Progenitor cell of endocrine pancreas (in vitro differentiated cells): ENCODE data around the gene CASK. TPM values are rescaled to one million over a fixed set of nuclear protein-coding genes. Genes with fewer than 3 reads are reported as not detected.

ENCODE experiments used
- DNase-seq: peaks from one replicate; pipeline ENCODE4 v3.0.0; 2021; ENCODE audit warnings: low spot score; ENCODE audit not compliant: unreplicated experiment
- H3K27ac Mint-ChIP-seq: 2 replicates; pipeline ENCODE4 v1.8.0; 2021; ENCODE audit warnings: mild to moderate bottlenecking, moderate library complexity, mixed read lengths
- H3K27me3 Mint-ChIP-seq: 2 replicates; pipeline ENCODE4 v1.8.0; 2021; ENCODE audit warnings: mixed read lengths
- H3K36me3 Mint-ChIP-seq: 2 replicates; pipeline ENCODE4 v1.8.0; 2022; ENCODE audit warnings: mixed read lengths; ENCODE audit not compliant: insufficient read depth
- H3K4me1 Mint-ChIP-seq: 2 replicates; pipeline ENCODE4 v1.8.0; 2021; ENCODE audit warnings: low read depth, mixed read lengths
- H3K4me3 Mint-ChIP-seq: 2 replicates; pipeline ENCODE4 v1.8.0; 2021; ENCODE audit warnings: low read depth, mild to moderate bottlenecking, moderate library complexity, mixed read lengths
- H3K9me3 Mint-ChIP-seq: 2 replicates; pipeline ENCODE4 v1.8.0; 2021; ENCODE audit warnings: low read depth, mixed read lengths
- total RNA-seq: library from RNA; stranded (reverse); gene quantifications from 2 replicates; pipeline ENCODE4 v1.2.1, GENCODE V29; 2021
- TF ChIP-seq, protein P1 (sequence below): fragments of 200-600 bp; sonication (generic); IDR thresholded peaks from one replicate; pipeline ENCODE4 v1.5.0; 2021; ENCODE audit warnings: antibody characterized with exemption, mild to moderate bottlenecking; ENCODE audit not compliant: unreplicated experiment

Gene CASK
- total RNA-seq, 1 donor from 2014 or later = 68.3 TPM

DNA sequence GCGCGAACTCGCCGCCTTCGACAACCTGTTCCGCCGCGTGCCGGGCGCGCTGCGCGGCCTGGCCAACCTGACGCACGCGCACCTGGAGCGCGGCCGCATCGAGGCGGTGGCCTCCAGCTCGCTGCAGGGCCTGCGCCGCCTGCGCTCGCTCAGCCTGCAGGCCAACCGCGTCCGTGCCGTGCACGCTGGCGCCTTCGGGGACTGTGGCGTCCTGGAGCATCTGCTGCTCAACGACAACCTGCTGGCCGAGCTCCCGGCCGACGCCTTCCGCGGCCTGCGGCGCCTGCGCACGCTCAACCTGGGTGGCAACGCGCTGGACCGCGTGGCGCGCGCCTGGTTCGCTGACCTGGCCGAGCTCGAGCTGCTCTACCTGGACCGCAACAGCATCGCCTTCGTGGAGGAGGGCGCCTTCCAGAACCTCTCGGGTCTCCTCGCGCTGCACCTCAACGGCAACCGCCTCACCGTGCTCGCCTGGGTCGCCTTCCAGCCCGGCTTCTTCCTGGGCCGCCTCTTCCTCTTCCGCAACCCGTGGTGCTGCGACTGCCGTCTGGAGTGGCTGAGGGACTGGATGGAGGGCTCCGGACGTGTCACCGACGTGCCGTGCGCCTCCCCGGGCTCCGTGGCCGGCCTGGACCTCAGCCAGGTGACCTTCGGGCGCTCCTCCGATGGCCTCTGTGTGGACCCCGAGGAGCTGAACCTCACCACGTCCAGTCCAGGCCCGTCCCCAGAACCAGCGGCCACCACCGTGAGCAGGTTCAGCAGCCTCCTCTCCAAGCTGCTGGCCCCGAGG, 449.2 kb downstream of the CASK start:
- Mint-ChIP-seq H3K4me3 (no peak overlapping the region), H3K36me3 (peaks cover 2% of the 10 kb centered on the region), H3K27ac (no peak overlapping the region), H3K27me3 (no peaks in the 10 kb centered on the region), H3K9me3 (no peaks in the 10 kb centered on the region), H3K4me1 (peaks cover 13% of the 10 kb centered on the region)
- DNase-seq = no peak
- TF ChIP-seq, protein P1, sequence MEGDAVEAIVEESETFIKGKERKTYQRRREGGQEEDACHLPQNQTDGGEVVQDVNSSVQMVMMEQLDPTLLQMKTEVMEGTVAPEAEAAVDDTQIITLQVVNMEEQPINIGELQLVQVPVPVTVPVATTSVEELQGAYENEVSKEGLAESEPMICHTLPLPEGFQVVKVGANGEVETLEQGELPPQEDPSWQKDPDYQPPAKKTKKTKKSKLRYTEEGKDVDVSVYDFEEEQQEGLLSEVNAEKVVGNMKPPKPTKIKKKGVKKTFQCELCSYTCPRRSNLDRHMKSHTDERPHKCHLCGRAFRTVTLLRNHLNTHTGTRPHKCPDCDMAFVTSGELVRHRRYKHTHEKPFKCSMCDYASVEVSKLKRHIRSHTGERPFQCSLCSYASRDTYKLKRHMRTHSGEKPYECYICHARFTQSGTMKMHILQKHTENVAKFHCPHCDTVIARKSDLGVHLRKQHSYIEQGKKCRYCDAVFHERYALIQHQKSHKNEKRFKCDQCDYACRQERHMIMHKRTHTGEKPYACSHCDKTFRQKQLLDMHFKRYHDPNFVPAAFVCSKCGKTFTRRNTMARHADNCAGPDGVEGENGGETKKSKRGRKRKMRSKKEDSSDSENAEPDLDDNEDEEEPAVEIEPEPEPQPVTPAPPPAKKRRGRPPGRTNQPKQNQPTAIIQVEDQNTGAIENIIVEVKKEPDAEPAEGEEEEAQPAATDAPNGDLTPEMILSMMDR = no peak

DNA sequence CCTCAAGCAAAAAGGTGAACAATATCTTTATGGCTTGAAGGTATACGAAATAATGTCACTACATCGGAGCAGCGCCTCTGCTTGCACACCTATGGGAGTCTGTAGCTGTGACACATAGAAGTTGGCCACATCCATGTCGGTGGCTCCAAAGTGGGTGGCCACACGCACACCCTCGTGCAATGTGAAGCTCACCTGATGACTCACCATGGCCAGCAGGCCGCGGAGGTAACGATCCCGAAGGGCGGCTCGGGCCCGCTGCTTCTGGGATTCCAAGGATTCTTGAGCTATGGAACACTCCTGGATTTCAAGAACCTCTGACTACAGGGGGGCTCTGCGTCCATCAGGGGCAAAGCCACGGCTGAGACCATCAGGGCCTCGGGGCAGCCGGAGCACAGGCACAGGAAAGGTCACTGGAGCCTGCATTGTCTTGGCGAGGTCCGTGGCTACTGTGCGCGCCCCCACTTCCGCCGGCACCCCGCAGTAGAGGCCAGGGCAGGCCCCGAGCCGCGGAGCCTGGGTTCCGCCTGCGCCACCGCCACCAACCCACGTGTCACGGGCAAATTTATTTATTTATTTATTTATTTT, 451.0 kb downstream of the CASK start:
- Mint-ChIP-seq H3K27ac (no peak overlapping the region), H3K27me3 (no peaks in the 10 kb centered on the region), H3K4me3 (no peak overlapping the region), H3K9me3 (no peaks in the 10 kb centered on the region), H3K36me3 (peaks cover 2% of the 10 kb centered on the region), H3K4me1 (peaks cover 12% of the 10 kb centered on the region)
- TF ChIP-seq, protein P1 = no peak
- DNase-seq = no peak

DNA sequence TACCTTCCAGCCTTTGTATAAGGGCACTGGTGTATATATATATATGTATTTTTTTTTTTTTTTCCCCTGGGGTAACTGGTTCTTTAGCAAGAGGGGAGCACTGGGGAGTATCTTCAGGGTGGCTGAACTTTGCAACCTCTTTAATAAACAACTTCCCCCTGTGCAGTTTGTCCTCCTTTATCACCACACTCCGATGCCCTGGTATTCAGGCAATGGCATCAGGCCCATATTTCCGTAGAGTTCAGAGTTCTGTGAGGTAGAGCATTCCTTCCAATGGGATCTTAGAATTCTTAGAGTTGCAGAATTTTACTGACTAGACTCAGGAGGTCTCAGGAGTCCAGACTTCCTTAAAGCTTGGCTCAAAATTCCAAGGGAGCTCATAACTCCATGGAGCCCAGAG, 451.6 kb downstream of the CASK start:
- Mint-ChIP-seq H3K27me3 (no peaks in the 10 kb centered on the region), H3K36me3 (peaks cover 2% of the 10 kb centered on the region), H3K9me3 (no peaks in the 10 kb centered on the region), H3K4me3 (no peak overlapping the region), H3K27ac (no peak overlapping the region), H3K4me1 (peaks cover 12% of the 10 kb centered on the region)
- TF ChIP-seq, protein P1 = no peak
- no peak for DNase-seq

DNA sequence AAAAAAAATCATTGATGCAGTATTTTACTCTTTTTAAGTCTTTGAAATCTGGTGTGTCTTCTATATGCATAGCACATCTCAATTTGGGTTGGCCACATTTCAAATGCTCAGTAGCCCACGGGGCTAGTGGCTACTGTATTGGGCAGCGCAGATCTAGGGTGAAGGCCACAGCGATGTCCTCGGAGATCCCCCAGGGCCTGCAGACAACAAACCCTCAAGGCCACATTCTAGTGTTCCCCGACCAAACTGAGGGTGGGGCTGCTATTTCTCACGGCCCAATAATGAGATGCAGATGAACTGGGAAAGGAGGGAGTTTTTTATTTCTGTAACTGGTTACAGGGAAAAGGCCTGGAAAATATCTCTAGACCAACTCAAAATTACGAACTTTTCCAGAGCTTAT, 452.6 kb downstream of the CASK start:
- DNase-seq = no peak
- H3K4me1 Mint-ChIP-seq = peaks cover 10% of the 10 kb centered on the region
- H3K27me3 Mint-ChIP-seq = no peaks in the 10 kb centered on the region
- TF ChIP-seq, protein P1 = no peak
- H3K9me3 Mint-ChIP-seq = no peaks in the 10 kb centered on the region
- peaks cover 2% of the 10 kb centered on the region for H3K36me3 Mint-ChIP-seq
- no peak overlapping the region for H3K4me3 Mint-ChIP-seq
- H3K27ac Mint-ChIP-seq = no peak overlapping the region

DNA sequence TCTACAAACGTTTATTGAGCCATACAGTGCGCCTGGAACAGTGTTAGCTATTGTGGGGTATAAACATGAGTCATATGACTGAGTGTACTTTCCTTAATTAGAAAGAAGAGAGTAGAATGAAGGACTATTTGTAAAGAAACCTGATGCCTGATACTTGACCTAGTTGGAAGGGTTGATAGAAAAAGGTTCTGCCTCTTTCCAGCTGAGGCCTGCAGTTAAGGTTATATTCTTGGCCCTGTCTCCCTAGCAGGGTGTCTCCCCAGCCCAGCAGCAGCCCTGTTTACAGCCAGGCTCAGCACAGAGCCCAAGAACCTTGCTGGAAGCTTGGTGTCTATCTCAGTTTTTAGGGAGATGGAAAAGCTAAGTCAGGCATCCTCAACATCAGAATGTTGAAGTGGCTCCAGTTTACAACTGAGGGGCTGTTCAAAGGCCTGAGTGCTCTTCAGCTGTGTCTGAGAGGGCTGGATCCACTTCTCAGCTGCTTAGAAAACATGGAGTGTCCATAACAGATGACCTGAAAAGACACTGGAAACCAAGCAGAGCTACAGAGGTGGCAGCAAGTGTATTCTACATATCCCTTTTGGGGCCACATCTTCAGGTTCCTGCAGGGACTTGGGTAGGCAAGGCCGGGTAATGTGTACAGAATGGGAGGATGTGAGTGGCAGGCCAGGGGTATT, 454.6 kb downstream of the CASK start:
- TF ChIP-seq, protein P1 = no peak
- Mint-ChIP-seq H3K9me3 (peaks cover 8% of the 10 kb centered on the region), H3K36me3 (peaks cover 2% of the 10 kb centered on the region), H3K4me3 (no peak overlapping the region), H3K27me3 (no peaks in the 10 kb centered on the region), H3K27ac (no peak overlapping the region), H3K4me1 (no peaks in the 10 kb centered on the region)
- no peak for DNase-seq
